Heart right ventricle (tissue), 16 donors: ENCODE results near the gene FBF1. TPM values are rescaled to one million over a fixed set of nuclear protein-coding genes. Genes with fewer than 3 reads are reported as not detected.
"Not testable (repeated sequence)": the region's sequence is repeated elsewhere in the genome, so short reads cannot be mapped to it uniquely, and the experiment has no call there.

Experiments
- ATAC-seq, 8 donors: fragments of 200-7000 bp; cut with Tn5 transposase; one replicate each; pipeline ENCODE4 v1.9.1; 2020; ENCODE audit warnings: mild to moderate bottlenecking in 8 of 8, moderate library complexity in 8 of 8, moderate number of reproducible peaks in 1 of 8
- DNase-seq, 2 donors: peaks; one replicate each; pipeline ENCODE4 v3.0.0-alpha.2; 2020
- H3K27ac ChIP-seq, 10 donors: fragments of 200-600 bp; sonication (generic) in 2 of 10; one replicate each; pipeline versions ENCODE4 v1.5.0 to v1.8.0; 2020 to 2022; ENCODE audit warnings: mild to moderate bottlenecking in 3 of 10
- H3K27me3 ChIP-seq, 7 donors: fragments of 200-600 bp; one replicate each; pipeline ENCODE4 v1.8.0; 2021 to 2022; ENCODE audit warnings: mild to moderate bottlenecking in 2 of 7
- H3K36me3 ChIP-seq, 9 donors: fragments of 200-600 bp; sonication (generic) in 1 of 9; one replicate each; pipeline versions ENCODE4 v1.5.0 to v1.8.0; 2020 to 2022; ENCODE audit warnings: mild to moderate bottlenecking in 2 of 9
- H3K4me1 ChIP-seq, 9 donors: fragments of 200-600 bp; sonication (generic) in 1 of 9; one replicate each; pipeline versions ENCODE4 v1.5.0 to v1.8.0; 2020 to 2022; ENCODE audit warnings: mild to moderate bottlenecking in 4 of 9
- H3K4me3 ChIP-seq, 10 donors: fragments of 200-600 bp; sonication (generic) in 2 of 10; one replicate each; pipeline versions ENCODE4 v1.5.0 to v1.8.0; 2020 to 2022; ENCODE audit warnings: mild to moderate bottlenecking in 7 of 10, moderate library complexity in 2 of 10
- H3K9me3 ChIP-seq, 11 donors: fragments of 200-600 bp in 10 of 11; sonication (generic) in 2 of 11; one replicate each; pipeline versions ENCODE4 v1.5.0 to v1.8.0; 2013 to 2022; ENCODE audit warnings: mild to moderate bottlenecking in 2 of 11, control low read depth in 1 of 11, moderate library complexity in 1 of 11
- CTCF ChIP-seq, 9 donors: fragments of 200-600 bp; sonication (generic) in 2 of 9; IDR thresholded peaks; one replicate each; pipeline versions ENCODE4 v1.5.0 to v1.8.0; 2021 to 2022; ENCODE audit warnings: antibody characterized with exemption in 9 of 9, mild to moderate bottlenecking in 5 of 9, moderate library complexity in 1 of 9
- WGBS, 2 donors: extraction: QIAGEN DNeasy Blood & Tissue Kit; methylation state at CpG; one replicate each; pipeline ENCODE4 v1.1.7; 2013; ENCODE audit warnings: inconsistent platforms in 1 of 2; 5-methylcytosine and 5-hydroxymethylcytosine counted together
- intact Hi-C, 10 donors: fragments of 100-400 bp; cut with DNase I; formaldehyde crosslinking; loops; one replicate each; pipeline versions ENCODE4 v1.11.1 to v1.14.2; 2022
- polyA plus RNA-seq, 2 donors: library from polyadenylated mRNA; stranded (reverse); fragments of 200-250 nt; gene quantifications; one replicate each; pipeline ENCODE4 v1.2.3, GENCODE V29; 2013
- total RNA-seq, 10 donors: library from RNA; stranded (reverse); fragmentation: NEBNext Ultra II Directional in 3 of 10; extraction: Animal tissue kit (Norgen Biotek cat#: 25700) in 3 of 10; gene quantifications; one replicate each; pipeline versions ENCODE4 v1.2.1 to v1.2.4, GENCODE V29; 2021 to 2023
- donor health status: Arrhythmogenic right ventricular cardiomyopathy.
- donor health status: ischemic (EF 13 %, LVEDD 7.1; RV severe dilation, severe dysfunction).
- donor health status: healthy with polysubstance abuse.
- donor health status: DM: no; HTN: yes; CAD: no.
- donor health status: DM: no; HTN: no; CAD: no.
- donor health status: ischemic (EF 25% LVEDD 6.9; RV normal size, moderate dysfunction).
- donor health status: ischemic (EF 25% LVEDD 5.7; RV mildly dilated, moderate dysfunction).
- donor health status: healthy.
- donor health status: DM: yes; HTN: yes; CAD: no.
- donor health status: Ischemic cardiomyopathy.
- donor health status: ischemic (EF 35%, LVEDD 5.7; RV mildly dilated, moderate dysfunction).
- donor health status: nonischemic (EF 11% LVEDD 7.7; RV severe dilation, severe dysfunction).
- donor health status: DM: yes; HTN: yes; CAD: no.
- donor health status: PGD.
- donor health status: ischemic (EF 29% LVEDD 5.4; RV normal size, mild dysfunction).
- donor health status: nonischemic (EF 23%, LVEDD 6.1; RV moderate dilation, normal function).

Gene FBF1
- total and polyA plus RNA-seq, 12 donors = 1.6 to 8.3 (median 2.8) TPM

- TF ChIP-seq CTCF (IDR thresholded peaks at IDR 0.05) = no peak
- H3K4me1 ChIP-seq = peaks cover 9 to 29% (median 19%) of the 10 kb centered on the region in 9 donors
- H3K36me3 ChIP-seq = peaks cover 0 to 53% (median 16%) of the 10 kb centered on the region in 9 donors
- no peak overlapping the region for H3K4me3 ChIP-seq
- WGBS, 2 donors = 78 to 81% methylated on average over 32 of the region's 32 CpGs
- ATAC-seq = no peak
- DNase-seq = no peak
- H3K9me3 ChIP-seq = no peaks in the 10 kb centered on the region
- intact Hi-C loops = loop anchor here in 3 of 10 donors (5.0 to 10.0 kb wide), 3 partner anchors 120 to 130 kb away; partner anchors contain the start of gene GALK1 (in 1 of the 3)
- H3K27ac ChIP-seq = no peak overlapping the region
- H3K27me3 ChIP-seq = no peaks in the 10 kb centered on the region
Measured at GRCh38 chr17:75891605-75892555, 49.0 kb downstream of the FBF1 start.

GRCh38 chr17:75891022-75891604, 49.7 kb downstream of the FBF1 start:
- 89 to 94% methylated on average over 31 of the region's 31 CpGs for WGBS, 2 donors
- intact Hi-C loops = loop anchor here in 3 of 10 donors (5.0 to 10.0 kb wide), 3 partner anchors 119 to 129 kb away; partner anchors contain the start of gene GALK1 (in 1 of the 3)
- DNase-seq = no peak
- TF ChIP-seq CTCF (IDR thresholded peaks at IDR 0.05) = no peak
- Histone ChIP-seq H3K36me3 (peaks cover 0 to 53% (median 16%) of the 10 kb centered on the region in 9 donors), H3K27ac (no peak overlapping the region), H3K4me3 (no peak overlapping the region), H3K4me1 (peaks cover 9 to 28% (median 19%) of the 10 kb centered on the region in 9 donors), H3K27me3 (no peaks in the 10 kb centered on the region), H3K9me3 (no peaks in the 10 kb centered on the region)
- ATAC-seq = no peak

- 75 to 77% methylated on average over 6 of the region's 6 CpGs for WGBS, 2 donors
- Histone ChIP-seq H3K36me3 (peaks cover 0 to 53% (median 16%) of the 10 kb centered on the region in 9 donors), H3K27me3 (no peaks in the 10 kb centered on the region), H3K4me1 (peaks cover 0 to 17% (median 4%) of the 10 kb centered on the region in 9 donors), H3K9me3 (no peaks in the 10 kb centered on the region), H3K4me3 (no peak overlapping the region), H3K27ac (no peak overlapping the region)
- TF ChIP-seq CTCF (IDR thresholded peaks at IDR 0.05) = no peak
- DNase-seq (no peak), ATAC-seq (no peak)
- intact Hi-C loops = no loop called here
Measured at GRCh38 chr17:75889454-75889853, 51.4 kb downstream of the FBF1 start.

- no peak for TF ChIP-seq CTCF (IDR thresholded peaks at IDR 0.05)
- intact Hi-C loops = no loop called here
- WGBS, 2 donors = 85 to 87% methylated on average over 6 of the region's 6 CpGs
- no peak for ATAC-seq
- Histone ChIP-seq H3K36me3 (peaks cover 0 to 53% (median 16%) of the 10 kb centered on the region in 9 donors), H3K27me3 (no peaks in the 10 kb centered on the region), H3K4me3 (no peak overlapping the region), H3K9me3 (no peaks in the 10 kb centered on the region), H3K27ac (no peak overlapping the region), H3K4me1 (peaks cover 0 to 12% (median 0%) of the 10 kb centered on the region in 9 donors)
- DNase-seq = no peak
Measured at GRCh38 chr17:75888484-75888883, 52.4 kb downstream of the FBF1 start.

- ATAC-seq, DNase-seq, intact Hi-C loops, H3K27ac ChIP-seq, H3K9me3 ChIP-seq, H3K27me3 ChIP-seq, H3K4me3 ChIP-seq: not testable (repeated sequence)
- Histone ChIP-seq H3K4me1 (peaks cover 0 to 12% (median 0%) of the 10 kb centered on the region in 9 donors), H3K36me3 (peaks cover 0 to 33% (median 8%) of the 10 kb centered on the region in 9 donors)
- WGBS, 2 donors = 84% methylated on average over 9 of the region's 9 CpGs
Measured at GRCh38 chr17:75885860-75886259, 55.0 kb downstream of the FBF1 start.
